Thoracic aorta (tissue), 2 donors: Measurements from ENCODE around the gene TRIM2. TPM values are rescaled to one million over a fixed set of nuclear protein-coding genes. Genes with fewer than 3 reads are reported as not detected.

Experiments used
- ATAC-seq: fragments of 150-250 bp; one replicate; pipeline ENCODE4 v1.8.0; 2017; ENCODE audit warnings: low read depth; ENCODE audit not compliant: insufficient number of reproducible peaks, low FRiP score
- DNase-seq: peaks from one replicate; pipeline ENCODE4 v3.0.0-alpha.2; 2020; ENCODE audit warnings: low spot score
- H3K27ac ChIP-seq, 2 donors: fragments of 200-600 bp; sonication (generic); 1 replicate in 1 of 2; 2 replicates in 1 of 2; pipeline ENCODE4 v1.5.1; 2016; ENCODE audit warnings: mild to moderate bottlenecking in 2 of 2, moderate library complexity in 2 of 2
- H3K27me3 ChIP-seq: fragments of 200-600 bp; sonication (generic); replicated peaks from 2 replicates; pipeline ENCODE4 v1.6.0; 2016; ENCODE audit warnings: mild to moderate bottlenecking; ENCODE audit not compliant: insufficient read depth
- H3K36me3 ChIP-seq: fragments of 200-600 bp; sonication (generic); one replicate; pipeline ENCODE4 v1.5.1; 2016
- H3K4me1 ChIP-seq, 2 donors: fragments of 200-600 bp; sonication (generic); 1 replicate in 1 of 2; 2 replicates in 1 of 2; pipeline versions ENCODE4 v1.5.1 to v1.6.0; 2016; ENCODE audit warnings: low read depth in 2 of 2, mild to moderate bottlenecking in 1 of 2; ENCODE audit not compliant: control insufficient read depth in 1 of 2
- H3K4me3 ChIP-seq: fragments of 200-600 bp; sonication (generic); 2 replicates; pipeline ENCODE4 v1.5.1; 2016; ENCODE audit warnings: mild to moderate bottlenecking
- H3K9me3 ChIP-seq: fragments of 200-600 bp; sonication (generic); 2 replicates; pipeline ENCODE4 v1.5.1; 2016
- total RNA-seq, 2 donors: library from RNA; depleted of rRNA; stranded (reverse); fragments of >200 nt; gene quantifications; one replicate each; pipeline versions ENCODE4 v1.1.0 to v1.2.3, GENCODE V29; 2016
- TF ChIP-seq, protein P1 (sequence below): fragments of 200-600 bp; sonication (generic); IDR thresholded peaks from one replicate; pipeline ENCODE4 v1.5.1; 2019; ENCODE audit warnings: antibody characterized with exemption

Gene TRIM2
- total RNA-seq, 2 donors from 2014 or later: 31.7 to 41.3 TPM

- Histone ChIP-seq H3K4me3 (no peak overlapping the region), H3K27ac (no peak overlapping the region), H3K36me3 (peaks cover 5% of the 10 kb centered on the region), H3K27me3 (no peaks in the 10 kb centered on the region), H3K9me3 (no peaks in the 10 kb centered on the region), H3K4me1 (peaks cover 10 to 18% of the 10 kb centered on the region in 2 donors)
- TF ChIP-seq, protein P1, sequence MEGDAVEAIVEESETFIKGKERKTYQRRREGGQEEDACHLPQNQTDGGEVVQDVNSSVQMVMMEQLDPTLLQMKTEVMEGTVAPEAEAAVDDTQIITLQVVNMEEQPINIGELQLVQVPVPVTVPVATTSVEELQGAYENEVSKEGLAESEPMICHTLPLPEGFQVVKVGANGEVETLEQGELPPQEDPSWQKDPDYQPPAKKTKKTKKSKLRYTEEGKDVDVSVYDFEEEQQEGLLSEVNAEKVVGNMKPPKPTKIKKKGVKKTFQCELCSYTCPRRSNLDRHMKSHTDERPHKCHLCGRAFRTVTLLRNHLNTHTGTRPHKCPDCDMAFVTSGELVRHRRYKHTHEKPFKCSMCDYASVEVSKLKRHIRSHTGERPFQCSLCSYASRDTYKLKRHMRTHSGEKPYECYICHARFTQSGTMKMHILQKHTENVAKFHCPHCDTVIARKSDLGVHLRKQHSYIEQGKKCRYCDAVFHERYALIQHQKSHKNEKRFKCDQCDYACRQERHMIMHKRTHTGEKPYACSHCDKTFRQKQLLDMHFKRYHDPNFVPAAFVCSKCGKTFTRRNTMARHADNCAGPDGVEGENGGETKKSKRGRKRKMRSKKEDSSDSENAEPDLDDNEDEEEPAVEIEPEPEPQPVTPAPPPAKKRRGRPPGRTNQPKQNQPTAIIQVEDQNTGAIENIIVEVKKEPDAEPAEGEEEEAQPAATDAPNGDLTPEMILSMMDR: no peak
- DNase-seq (no peak), ATAC-seq (no peak)
Observed at GRCh38 chr4:153238135-153238919, 34.1 kb downstream of the TRIM2 start.

- ATAC-seq (no peak), DNase-seq (no peak)
- Histone ChIP-seq H3K27me3 (no peaks in the 10 kb centered on the region), H3K4me3 (no peak overlapping the region), H3K9me3 (no peaks in the 10 kb centered on the region), H3K27ac (no peak overlapping the region), H3K4me1 (peaks cover 0 to 7% of the 10 kb centered on the region in 2 donors), H3K36me3 (peaks cover 5% of the 10 kb centered on the region)
- TF ChIP-seq, protein P1: no peak
Observed at GRCh38 chr4:153239409-153239808, 35.2 kb downstream of the TRIM2 start.

DNA sequence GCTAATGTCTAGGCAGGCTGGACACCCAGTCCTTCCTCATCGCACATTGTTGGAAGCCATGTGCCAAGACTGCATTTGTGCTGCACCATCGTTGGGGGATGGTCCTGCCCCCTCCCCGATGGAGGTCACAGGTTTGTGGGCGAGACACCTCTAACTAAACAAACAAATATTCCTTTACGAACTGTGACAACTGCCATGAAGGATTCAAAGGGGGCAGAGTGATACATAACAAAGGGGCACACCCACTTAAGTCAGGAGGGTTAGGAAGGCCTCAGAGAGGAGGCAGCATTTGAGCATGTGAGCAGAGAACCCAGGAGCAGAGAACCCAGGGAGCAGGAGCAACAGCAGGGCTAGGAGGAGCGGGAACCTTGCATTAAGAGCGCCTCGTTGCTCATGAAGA, 37.1 kb downstream of the TRIM2 start:
- TF ChIP-seq, protein P1: no peak
- no peak for ATAC-seq
- Histone ChIP-seq H3K9me3 (no peaks in the 10 kb centered on the region), H3K4me3 (no peak overlapping the region), H3K4me1 (no peaks in the 10 kb centered on the region), H3K27ac (no peak overlapping the region), H3K36me3 (peaks cover 5% of the 10 kb centered on the region), H3K27me3 (no peaks in the 10 kb centered on the region)
- no peak for DNase-seq

GRCh38 chr4:153241970-153242838, 38.0 kb downstream of the TRIM2 start:
- Histone ChIP-seq H3K4me1 (no peaks in the 10 kb centered on the region), H3K36me3 (peaks cover 5% of the 10 kb centered on the region), H3K27ac (no peak overlapping the region), H3K9me3 (no peaks in the 10 kb centered on the region), H3K27me3 (no peaks in the 10 kb centered on the region), H3K4me3 (no peak overlapping the region)
- TF ChIP-seq, protein P1: no peak
- no peak for ATAC-seq
- DNase-seq: no peak

GRCh38 chr4:153242839-153243324, 38.6 kb downstream of the TRIM2 start:
- H3K9me3 ChIP-seq: no peaks in the 10 kb centered on the region
- no peak overlapping the region for H3K4me3 ChIP-seq
- no peaks in the 10 kb centered on the region for H3K4me1 ChIP-seq
- DNase-seq (no peak), ATAC-seq (no peak)
- H3K36me3 ChIP-seq: peaks cover 5% of the 10 kb centered on the region
- TF ChIP-seq, protein P1: no peak
- no peak overlapping the region for H3K27ac ChIP-seq
- no peaks in the 10 kb centered on the region for H3K27me3 ChIP-seq
